ENCODE measurements around the gene TPSG1. TPM values are rescaled to one million over a fixed set of nuclear protein-coding genes. Genes with fewer than 3 reads are reported as not detected.

TPSG1 gene
- total and polyA plus RNA-seq, 2 experiments from 2014 or later, result 0.81 TPM; not detected in 1

GRCh38 chr16:1222553-1223354 lies 2.3 kb downstream of the TPSG1 start:
- no peak for ATAC-seq
- Histone ChIP-seq H2AFZ (no peak overlapping the region), H3K4me2 (no peak overlapping the region), H3K4me1 (ENCODE audit: insufficient read depth) (no peaks in the 10 kb centered on the region), H3K4me3 (no peak overlapping the region), H3K79me2 (replicated peaks; ENCODE audit: insufficient read depth) (no peaks in the 10 kb centered on the region), H3K27me3 (ENCODE audit: insufficient read depth) (no peaks in the 10 kb centered on the region), H4K20me1 (replicated peaks; ENCODE audit: insufficient read depth) (no peaks in the 10 kb centered on the region; the same call in none of the 2 replicates), H3K27ac (ENCODE audit: low read depth) (no peak overlapping the region), H3K36me3 (ENCODE audit: insufficient read depth) (no peaks in the 10 kb centered on the region), H3F3A (replicated peaks; ENCODE audit: low read depth) (no peaks in the 10 kb centered on the region), H3K9me2 (ENCODE audit: insufficient read depth) (no peaks in the 10 kb centered on the region)
- no peak for DNase-seq (ENCODE audit: low spot score)
- Mint-ChIP-seq H3K27ac (no peak overlapping the region), H3K4me1 (no peaks in the 10 kb centered on the region), H3K27me3 (ENCODE audit: insufficient read depth, low read depth, poor library complexity) (peaks cover 22% of the 10 kb centered on the region), H3K4me3 (no peak overlapping the region), H3K9me3 (no peaks in the 10 kb centered on the region), H3K36me3 (ENCODE audit: low read depth) (no peaks in the 10 kb centered on the region; the same call in 2 of the 3 replicates)
- no peak for TF ChIP-seq JUNB (IDR thresholded peaks at IDR 0.05; ENCODE audit: unreplicated experiment)
- no peak for TF ChIP-seq CREB1 (CRISPR knock-in tag; IDR thresholded peaks at IDR 0.05; ENCODE audit: low read depth)
- no peak for TF ChIP-seq ZNF114 (CRISPR knock-in tag; IDR thresholded peaks at IDR 0.05)
- no peak for TF ChIP-seq ZNF462 (CRISPR knock-in tag; IDR thresholded peaks at IDR 0.05)
- no peak for TF ChIP-seq ETS1 (IDR thresholded peaks at IDR 0.05)
- TF ChIP-seq REST (IDR thresholded peaks at IDR 0.05; ENCODE audit: unreplicated experiment), result no peak
- TF ChIP-seq EZH2 (IDR thresholded peaks at IDR 0.05; ENCODE audit: low read depth, unreplicated experiment), result no peak
- no peak for TF ChIP-seq POLR2AphosphoS5 (IDR thresholded peaks at IDR 0.05; ENCODE audit: low read depth)
- TF ChIP-seq ZNF331 (CRISPR knock-in tag; IDR thresholded peaks at IDR 0.05; ENCODE audit: low read depth), result no peak
- no peak for TF ChIP-seq CTCF (conservative IDR thresholded peaks at IDR 0.05; ENCODE audit: low read depth in 2 of 2)
- no peak for TF ChIP-seq NANOG (IDR thresholded peaks at IDR 0.05; ENCODE audit: borderline replicate concordance)
- TF ChIP-seq EZH2phosphoT487 (IDR thresholded peaks at IDR 0.05; ENCODE audit: unreplicated experiment), result no peak
- TF ChIP-seq STAT1 (IDR thresholded peaks at IDR 0.05; ENCODE audit: unreplicated experiment), result no peak

Data from GM23338 (cell line).